Stomach (tissue), 4 donors: ENCODE data around the gene SNX18.

Source experiments
- POLR2A ChIP-seq, 4 donors: fragments of 450-650 bp; IDR thresholded peaks; one replicate each; pipeline ENCODE4 v1.6.1; 2016; ENCODE audit warnings: antibody characterized with exemption in 4 of 4, control low read depth in 2 of 4, mild to moderate bottlenecking in 1 of 4, moderate library complexity in 1 of 4
- POLR2AphosphoS5 ChIP-seq, 3 donors: sonication (generic); formaldehyde crosslinking; IDR thresholded peaks; one replicate each; pipeline ENCODE4 v1.6.1; 2016; ENCODE audit warnings: antibody characterized with exemption in 3 of 3
- TF ChIP-seq, protein P1 (sequence below), 7 experiments: fragments of 450-650 bp in 4 of 7; fragments of 200-600 bp in 3 of 7; sonication (generic) in 3 of 7; IDR thresholded peaks; one replicate each; pipeline ENCODE4 v1.5.1; 2016 to 2019; ENCODE audit warnings: antibody characterized with exemption in 7 of 7, control low read depth in 2 of 7, mild to moderate bottlenecking in 1 of 7

DNA sequence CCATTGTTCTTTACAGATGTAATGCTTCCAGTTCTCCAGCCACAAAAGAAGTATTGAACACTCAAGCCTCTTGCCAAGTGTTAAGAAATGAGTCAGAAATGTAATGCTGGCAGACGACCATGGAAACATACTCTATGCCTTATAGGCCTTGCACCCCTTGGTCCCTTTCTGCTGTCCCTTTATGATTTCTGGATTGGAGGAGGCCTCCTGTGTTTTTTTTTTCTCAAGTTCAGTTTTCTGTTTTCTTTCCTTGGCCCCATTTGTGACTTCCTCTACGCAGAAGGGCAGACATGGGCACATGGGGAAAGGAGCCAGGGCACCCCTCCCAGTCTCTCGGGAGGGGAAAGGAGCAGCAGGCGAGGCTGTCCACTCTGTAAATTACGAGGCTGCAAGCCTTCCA, 53.4 kb downstream of the SNX18 start:
- TF ChIP-seq, protein P1, sequence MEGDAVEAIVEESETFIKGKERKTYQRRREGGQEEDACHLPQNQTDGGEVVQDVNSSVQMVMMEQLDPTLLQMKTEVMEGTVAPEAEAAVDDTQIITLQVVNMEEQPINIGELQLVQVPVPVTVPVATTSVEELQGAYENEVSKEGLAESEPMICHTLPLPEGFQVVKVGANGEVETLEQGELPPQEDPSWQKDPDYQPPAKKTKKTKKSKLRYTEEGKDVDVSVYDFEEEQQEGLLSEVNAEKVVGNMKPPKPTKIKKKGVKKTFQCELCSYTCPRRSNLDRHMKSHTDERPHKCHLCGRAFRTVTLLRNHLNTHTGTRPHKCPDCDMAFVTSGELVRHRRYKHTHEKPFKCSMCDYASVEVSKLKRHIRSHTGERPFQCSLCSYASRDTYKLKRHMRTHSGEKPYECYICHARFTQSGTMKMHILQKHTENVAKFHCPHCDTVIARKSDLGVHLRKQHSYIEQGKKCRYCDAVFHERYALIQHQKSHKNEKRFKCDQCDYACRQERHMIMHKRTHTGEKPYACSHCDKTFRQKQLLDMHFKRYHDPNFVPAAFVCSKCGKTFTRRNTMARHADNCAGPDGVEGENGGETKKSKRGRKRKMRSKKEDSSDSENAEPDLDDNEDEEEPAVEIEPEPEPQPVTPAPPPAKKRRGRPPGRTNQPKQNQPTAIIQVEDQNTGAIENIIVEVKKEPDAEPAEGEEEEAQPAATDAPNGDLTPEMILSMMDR (IDR thresholded peaks at IDR 0.05): no peak
- no peak for TF ChIP-seq POLR2A (IDR thresholded peaks at IDR 0.05)
- no peak for TF ChIP-seq POLR2AphosphoS5 (IDR thresholded peaks at IDR 0.05)
